Endothelial cell of umbilical vein (primary cell): Measurements from ENCODE around the gene NMNAT1. TPM values are rescaled to one million over a fixed set of nuclear protein-coding genes. Genes with fewer than 3 reads are reported as not detected.
"Not testable (repeated sequence)": the region's sequence is repeated elsewhere in the genome, so short reads cannot be mapped to it uniquely, and the experiment has no call there.

Experiments
- BruUV-seq: library from RNA; stranded (reverse); fragments of 400-500 nt; replicated peaks from 2 replicates; lab custom pipeline; 2021; lab: Mats Ljungman, UMichigan
- CTCF ChIA-PET: fragments of 300-600, 350-600 bp; sonication (Branson Sonifier 250); formaldehyde crosslinking; loops from one replicate; lab custom pipeline; 2021; ENCODE audit warnings: antibody characterized with exemption, inconsistent platforms; lab: Charles Lee
- POLR2A ChIA-PET: fragments of 300-600, 350-600 bp; sonication (Branson Sonifier 250); formaldehyde crosslinking; loops from one replicate; lab custom pipeline; 2021; ENCODE audit warnings: antibody characterized with exemption, inconsistent platforms; lab: Charles Lee
- DNase-seq: peaks from one replicate; pipeline ENCODE4 v3.0.0-alpha.2; 2011; ENCODE audit warnings: low read depth, low spot score
- FAIRE-seq: peaks from 2 replicates; lab custom pipeline; 2011; peaks lifted over from hg19 to GRCh38; lab: Jason Lieb, UNC
- H2AFZ ChIP-seq: 2 replicates; pipeline ENCODE4 v1.6.0; 2012; ENCODE audit warnings: low read depth, low read length, control low read depth, inconsistent platforms
- H3K27ac ChIP-seq: 2 replicates; pipeline ENCODE4 v1.5.1; 2011; ENCODE audit warnings: low read depth, mild to moderate bottlenecking, control low read depth, low read length, moderate library complexity; ENCODE audit not compliant: insufficient read depth
- H3K27me3 ChIP-seq, 2 experiments: 2 replicates each; pipeline versions ENCODE4 v1.6.0 to v1.6.1; 2011; ENCODE audit warnings: low read length in 2 of 2, mixed read lengths in 1 of 2; ENCODE audit not compliant: control insufficient read depth in 2 of 2, insufficient read depth in 2 of 2
- H3K36me3 ChIP-seq, 2 experiments: 2 replicates in 1 of 2; 3 replicates in 1 of 2; pipeline ENCODE4 v1.5.1; 2011; ENCODE audit warnings: low read length in 2 of 2, mild to moderate bottlenecking in 1 of 2, moderate library complexity in 1 of 2; ENCODE audit not compliant: control insufficient read depth in 2 of 2, insufficient read depth in 2 of 2; ENCODE audit errors: extremely low read depth in 1 of 2
- H3K4me1 ChIP-seq: 3 replicates; pipeline ENCODE4 v1.5.1; 2011; ENCODE audit warnings: mild to moderate bottlenecking, low read length; ENCODE audit not compliant: control insufficient read depth, insufficient read depth; ENCODE audit errors: extremely low read depth
- H3K4me2 ChIP-seq: 2 replicates; pipeline ENCODE4 v1.6.1; 2011; ENCODE audit warnings: low read length, control low read depth, mixed read lengths; ENCODE audit not compliant: insufficient read depth
- H3K4me3 ChIP-seq, 3 experiments: fragments of 200-600 bp in 1 of 3; sonication (generic), shearing (Covaris generic) in 1 of 3; replicated peaks in 1 of 3; 2 replicates each; pipeline ENCODE4 v1.5.1; 2011 to 2016; ENCODE audit warnings: control low read depth in 3 of 3, low read length in 3 of 3, mild to moderate bottlenecking in 2 of 3, inconsistent platforms in 1 of 3, low read depth in 1 of 3, moderate library complexity in 1 of 3; ENCODE audit not compliant: insufficient read depth in 1 of 3
- H3K79me2 ChIP-seq: 2 replicates; pipeline ENCODE4 v1.6.0; 2012; ENCODE audit warnings: low read length, inconsistent platforms; ENCODE audit not compliant: control insufficient read depth, insufficient read depth
- H3K9ac ChIP-seq: replicated peaks from 2 replicates; pipeline ENCODE3; 2011; ENCODE audit warnings: low read length, control low read depth; ENCODE audit not compliant: insufficient read depth; ENCODE audit errors: extremely low read depth
- H3K9me1 ChIP-seq: replicated peaks from 3 replicates; pipeline ENCODE4 v1.6.0; 2011; ENCODE audit warnings: mild to moderate bottlenecking, low read length; ENCODE audit not compliant: control insufficient read depth, insufficient read depth; ENCODE audit errors: extremely low read depth
- H3K9me3 ChIP-seq: replicated peaks from 2 replicates; pipeline ENCODE4 v1.5.1; 2012; ENCODE audit warnings: low read length, inconsistent platforms; ENCODE audit not compliant: control insufficient read depth, insufficient read depth
- H4K20me1 ChIP-seq: replicated peaks from 2 replicates; pipeline ENCODE3; 2011; ENCODE audit warnings: mild to moderate bottlenecking, low read length; ENCODE audit not compliant: control insufficient read depth, insufficient read depth; ENCODE audit errors: extremely low read depth
- EZH2 ChIP-seq: IDR thresholded peaks from 2 replicates; pipeline ENCODE4 v1.6.1; 2012; ENCODE audit warnings: borderline replicate concordance, low read depth, mild to moderate bottlenecking, moderate library complexity, low read length, inconsistent platforms; ENCODE audit not compliant: severe bottlenecking
- FOS ChIP-seq: IDR thresholded peaks from 2 replicates; pipeline ENCODE4 v1.6.1; 2011; ENCODE audit warnings: mild to moderate bottlenecking, low read length, moderate library complexity, borderline replicate concordance; ENCODE audit not compliant: insufficient read depth
- GATA2 ChIP-seq: IDR thresholded peaks from 2 replicates; pipeline ENCODE4 v1.7.0; 2011; ENCODE audit warnings: low read depth, mild to moderate bottlenecking, moderate library complexity, mixed read lengths, low read length; ENCODE audit not compliant: insufficient read length, insufficient read depth
- JUN ChIP-seq: IDR thresholded peaks from 2 replicates; pipeline ENCODE4 v1.6.1; 2011; ENCODE audit warnings: borderline replicate concordance, low read depth; ENCODE audit not compliant: insufficient read length, insufficient read depth
- MYC ChIP-seq: IDR thresholded peaks from one replicate; pipeline ENCODE4 v1.6.1; 2011; ENCODE audit warnings: mild to moderate bottlenecking, low read depth, low read length
- POLR2A ChIP-seq: IDR thresholded peaks from 2 replicates; pipeline ENCODE4 v1.6.1; 2012; ENCODE audit warnings: low read depth, mild to moderate bottlenecking, control low read depth, low read length
- POLR2AphosphoS5 ChIP-seq: IDR thresholded peaks from 2 replicates; pipeline ENCODE4 v1.6.1; 2012; ENCODE audit warnings: low read depth, mild to moderate bottlenecking, control low read depth, low read length, moderate library complexity; ENCODE audit not compliant: insufficient read depth
- dilution Hi-C: fragments of 300-500 bp; cut with MboI; formaldehyde crosslinking; loops from one replicate; pipeline ENCODE4 v1.15.0; 2019; ENCODE audit warnings: low sequenced_read_pairs; ENCODE audit not compliant: extremely low pct_ligation_motif_present
- intact Hi-C: fragments of 100-400 bp; cut with micrococcal nuclease; formaldehyde crosslinking; loops from one replicate; pipeline ENCODE4 v1.10.0; 2022
- polyA plus RNA-seq, 4 experiments: library from polyadenylated mRNA; depleted of rRNA in 3 of 4; stranded (reverse) in 3 of 4; unstranded in 1 of 4; fragments of >200 nt; gene quantifications; 2 replicates each; pipeline versions ENCODE4 v1.2.1 to v1.2.3, GENCODE V29; 2011 to 2012; ENCODE audit warnings: missing spikeins in 1 of 4
- total RNA-seq: library from RNA; stranded (reverse); gene quantifications from 2 replicates; pipeline ENCODE4 v1.2.3, GENCODE V29; 2021
- TF ChIP-seq, protein P1 (sequence below), 2 donors: IDR thresholded peaks; 1 replicate in 1 of 2; 2 replicates in 1 of 2; pipeline ENCODE4 v1.5.1; 2011; ENCODE audit warnings: low read length in 2 of 2, mild to moderate bottlenecking in 2 of 2, moderate library complexity in 2 of 2, control low read depth in 1 of 2, inconsistent platforms in 1 of 2, low read depth in 1 of 2; ENCODE audit not compliant: insufficient read depth in 1 of 2; ENCODE audit errors: extremely low read depth in 1 of 2
- TF ChIP-seq, protein P2 (sequence below): IDR thresholded peaks from 2 replicates; pipeline ENCODE4 v1.6.1; 2011; ENCODE audit not compliant: insufficient read depth, insufficient read length

Gene NMNAT1
- total and polyA plus RNA-seq, 2 donors (not counting 3 experiments of a cell fraction or from before 2014, with no cell fraction given), result 4.8 to 9.8 TPM

DNA sequence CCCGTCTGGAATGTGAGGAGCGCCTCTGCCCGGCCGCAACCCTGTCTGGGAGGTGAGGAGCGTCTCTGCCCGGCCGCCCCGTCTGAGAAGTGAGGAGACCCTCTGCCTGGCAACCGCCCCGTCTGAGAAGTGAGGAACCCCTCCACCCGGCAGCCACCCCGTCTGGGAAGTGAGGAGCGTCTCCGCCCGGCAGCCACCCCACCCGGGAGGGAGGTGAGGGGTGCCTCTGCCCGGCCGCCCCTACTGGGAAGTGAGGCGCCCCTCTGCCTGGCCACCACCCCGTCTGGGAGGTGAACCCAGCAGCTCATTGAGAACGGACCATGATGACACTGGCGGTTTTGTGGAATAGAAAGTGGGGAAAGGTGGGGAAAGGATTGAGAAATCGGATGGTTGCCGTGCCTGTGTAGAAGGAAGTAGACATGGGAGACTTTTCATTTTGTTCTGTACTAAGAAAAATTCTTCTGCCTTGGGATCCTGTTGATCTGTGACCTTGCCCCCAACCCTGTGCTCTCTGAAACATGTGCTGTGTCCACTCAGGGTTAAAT lies 85.8 kb downstream of the NMNAT1 start:
- CTCF ChIA-PET, H3K9ac ChIP-seq, H4K20me1 ChIP-seq, H3K79me2 ChIP-seq, dilution Hi-C loops, H3K27me3 ChIP-seq, H3K4me2 ChIP-seq, BruUV-seq, POLR2A ChIA-PET, FAIRE-seq, H3K4me3 ChIP-seq, H3K9me3 ChIP-seq, H2AFZ ChIP-seq, DNase-seq, H3K9me1 ChIP-seq, H3K36me3 ChIP-seq, H3K27ac ChIP-seq, H3K4me1 ChIP-seq, intact Hi-C loops: not testable (repeated sequence)

DNA sequence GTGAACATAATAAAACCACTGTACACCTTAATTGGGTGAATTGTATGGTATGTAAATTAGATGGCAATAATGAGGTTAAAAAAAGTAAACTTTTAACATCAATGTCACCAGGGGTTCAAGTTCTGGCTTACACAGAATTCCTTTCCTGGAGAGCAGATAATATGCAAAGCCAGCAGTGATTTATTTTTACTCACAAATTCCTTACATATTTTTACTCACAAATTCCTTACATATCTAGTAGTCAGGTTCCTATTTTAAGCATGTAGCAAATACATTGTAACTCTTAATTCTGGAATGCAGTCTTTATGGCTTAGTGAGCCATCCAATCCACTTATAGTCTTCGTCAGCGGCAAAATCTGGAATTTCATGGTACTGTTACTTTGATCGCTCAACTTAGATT lies 88.2 kb downstream of the NMNAT1 start:
- FAIRE-seq (no peak), DNase-seq (no peak)

More for the DNA sequence above, 88.2 kb downstream of the NMNAT1 start:
- H3K9me1 ChIP-seq, result no peaks in the 10 kb centered on the region
- no peak overlapping the region for H3K9ac ChIP-seq
- dilution Hi-C loops, result no loop called here
- no peaks in the 10 kb centered on the region for H3K27me3 ChIP-seq
- TF ChIP-seq MYC, result no peak
- no peak for TF ChIP-seq GATA2
- no peak for TF ChIP-seq POLR2A
- TF ChIP-seq POLR2AphosphoS5, result no peak
- TF ChIP-seq EZH2, result no peak
- TF ChIP-seq JUN, result no peak
- no peak for TF ChIP-seq FOS
- TF ChIP-seq, protein P1, sequence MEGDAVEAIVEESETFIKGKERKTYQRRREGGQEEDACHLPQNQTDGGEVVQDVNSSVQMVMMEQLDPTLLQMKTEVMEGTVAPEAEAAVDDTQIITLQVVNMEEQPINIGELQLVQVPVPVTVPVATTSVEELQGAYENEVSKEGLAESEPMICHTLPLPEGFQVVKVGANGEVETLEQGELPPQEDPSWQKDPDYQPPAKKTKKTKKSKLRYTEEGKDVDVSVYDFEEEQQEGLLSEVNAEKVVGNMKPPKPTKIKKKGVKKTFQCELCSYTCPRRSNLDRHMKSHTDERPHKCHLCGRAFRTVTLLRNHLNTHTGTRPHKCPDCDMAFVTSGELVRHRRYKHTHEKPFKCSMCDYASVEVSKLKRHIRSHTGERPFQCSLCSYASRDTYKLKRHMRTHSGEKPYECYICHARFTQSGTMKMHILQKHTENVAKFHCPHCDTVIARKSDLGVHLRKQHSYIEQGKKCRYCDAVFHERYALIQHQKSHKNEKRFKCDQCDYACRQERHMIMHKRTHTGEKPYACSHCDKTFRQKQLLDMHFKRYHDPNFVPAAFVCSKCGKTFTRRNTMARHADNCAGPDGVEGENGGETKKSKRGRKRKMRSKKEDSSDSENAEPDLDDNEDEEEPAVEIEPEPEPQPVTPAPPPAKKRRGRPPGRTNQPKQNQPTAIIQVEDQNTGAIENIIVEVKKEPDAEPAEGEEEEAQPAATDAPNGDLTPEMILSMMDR (IDR thresholded peaks at IDR 0.05; ENCODE audit: extremely low read depth in 1 of 2, insufficient read depth in 1 of 2, low read depth in 1 of 2, low read length in 2 of 2), result no peak
- TF ChIP-seq, protein P2, sequence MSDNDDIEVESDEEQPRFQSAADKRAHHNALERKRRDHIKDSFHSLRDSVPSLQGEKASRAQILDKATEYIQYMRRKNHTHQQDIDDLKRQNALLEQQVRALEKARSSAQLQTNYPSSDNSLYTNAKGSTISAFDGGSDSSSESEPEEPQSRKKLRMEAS, result no peak
- no peaks in the 10 kb centered on the region for H4K20me1 ChIP-seq
- no peak overlapping the region for H3K4me3 ChIP-seq
- no peak overlapping the region for H3K27ac ChIP-seq
- no peak overlapping the region for H3K4me2 ChIP-seq
- peaks cover 14% of the 10 kb centered on the region for H3K4me1 ChIP-seq
- H2AFZ ChIP-seq, result no peak overlapping the region
- intact Hi-C loops, result loop anchor here (5.0 kb wide), 2 partner anchors 181 to 306 kb away; partner anchors contain the start of gene KIF1B
- BruUV-seq, result no TSS peak
- ChIA-PET POLR2A (no interaction called here), CTCF (no interaction called here)
- no peaks in the 10 kb centered on the region for H3K36me3 ChIP-seq
- peaks cover 20% of the 10 kb centered on the region for H3K79me2 ChIP-seq
- no peaks in the 10 kb centered on the region for H3K9me3 ChIP-seq
